NCI-H510A treated with DMSO at 0.1 percent for 48 hours (cell line): ENCODE results near the gene TECR.
"Not testable (repeated sequence)": the region's sequence is repeated elsewhere in the genome, so short reads cannot be mapped to it uniquely, and the experiment has no call there.

Experiments
- DNase-seq: peaks from one replicate; lab custom pipeline; 2025; lab: John Stamatoyannopoulos, UW

The TECR gene

DNA sequence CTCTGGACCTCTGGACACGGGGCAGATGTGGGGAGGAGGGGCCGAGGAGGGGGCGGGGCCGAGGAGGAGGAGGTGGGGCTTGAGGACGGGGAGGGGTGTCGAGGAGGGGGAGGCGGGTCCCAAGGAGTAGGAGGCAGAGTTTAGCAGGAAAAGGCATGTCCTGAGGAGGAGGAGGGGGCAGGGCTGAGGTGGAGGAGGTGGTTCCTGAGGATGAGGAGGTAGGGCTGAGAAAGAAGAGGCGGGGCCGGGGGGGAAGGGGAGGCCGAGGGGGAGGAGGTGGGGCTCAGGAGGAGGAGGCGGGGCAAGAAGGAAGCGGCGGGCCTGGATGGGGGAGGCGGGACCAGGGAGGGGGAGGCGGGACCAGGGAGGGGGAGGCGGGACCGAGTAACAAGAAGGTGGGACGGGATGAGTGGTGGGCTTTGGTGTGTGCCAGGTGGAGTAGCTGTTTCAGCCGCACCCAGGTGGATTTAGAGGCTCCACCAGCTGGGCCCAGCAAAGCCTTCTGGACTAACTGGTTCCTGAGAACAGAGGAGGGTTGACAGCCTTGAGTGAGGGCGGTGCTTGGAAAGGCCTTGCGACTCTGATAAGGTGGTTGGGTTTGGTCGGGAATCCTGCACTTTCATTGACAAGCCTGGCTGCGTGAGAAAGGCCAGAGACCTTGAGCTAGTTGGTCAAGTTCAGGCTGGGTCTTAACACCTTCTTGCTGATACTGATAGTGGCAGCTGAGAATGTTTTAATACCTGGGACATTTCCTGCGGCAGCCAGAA is 7.7 kb downstream of the TECR start:
- no peak for DNase-seq

DNA sequence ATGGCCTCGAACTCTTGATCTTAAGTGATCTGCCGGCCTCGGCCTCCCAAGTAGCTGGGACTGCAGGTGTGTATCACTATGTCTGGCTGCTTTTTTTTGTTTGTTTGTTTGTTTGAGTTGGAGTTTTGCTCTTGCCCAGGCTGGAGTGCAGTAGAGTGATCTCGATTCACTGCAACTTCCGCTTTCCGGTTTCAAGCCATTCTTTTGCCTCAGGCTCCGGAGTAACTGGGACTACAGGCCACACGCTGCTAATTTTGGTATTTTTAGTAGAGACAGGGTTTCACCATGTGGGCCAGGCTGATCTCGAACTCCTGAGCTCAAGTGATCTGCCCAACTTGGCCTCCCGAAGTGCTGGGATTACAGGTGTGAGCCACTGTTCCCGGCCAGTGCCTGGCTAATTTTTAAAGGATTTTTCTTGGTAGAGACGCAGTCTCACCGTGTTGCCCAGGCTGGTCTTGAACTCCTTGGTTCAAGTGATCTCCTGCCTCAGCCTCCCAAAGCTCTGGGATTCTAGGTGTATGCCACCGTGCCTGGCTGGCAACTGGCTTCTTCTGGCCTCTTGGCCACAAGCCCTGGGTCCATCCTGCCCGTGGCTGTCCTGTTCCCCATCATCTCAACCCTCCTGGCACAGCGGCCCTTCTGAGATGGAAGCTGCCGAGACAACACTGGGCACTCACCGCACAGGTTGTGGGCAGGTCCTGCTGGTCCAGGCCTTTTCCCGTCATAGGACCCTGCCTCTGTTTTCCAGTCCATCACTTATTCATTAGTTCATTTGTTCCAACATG is 11.5 kb downstream of the TECR start:
- no peak for DNase-seq

DNA sequence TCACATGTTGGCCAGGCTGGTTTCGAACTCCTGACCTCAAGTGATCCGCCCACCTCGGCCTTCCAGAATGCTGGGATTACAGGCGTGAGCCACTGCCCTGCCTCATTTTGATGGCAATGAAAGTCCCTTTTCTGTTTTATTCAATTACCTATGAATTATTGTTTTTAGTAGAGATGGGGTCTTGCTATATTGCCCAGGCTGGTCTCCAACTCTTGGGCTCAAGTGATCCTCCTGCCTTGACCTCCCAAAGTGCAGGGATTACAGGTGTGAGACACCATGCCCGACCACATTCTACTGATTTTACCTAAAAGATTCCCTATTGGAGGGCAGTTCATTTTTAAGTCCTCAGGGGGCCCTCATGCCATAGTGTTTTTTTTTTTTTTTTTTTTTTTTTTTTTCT is 12.6 kb downstream of the TECR start:
- DNase-seq: not testable (repeated sequence)

DNA sequence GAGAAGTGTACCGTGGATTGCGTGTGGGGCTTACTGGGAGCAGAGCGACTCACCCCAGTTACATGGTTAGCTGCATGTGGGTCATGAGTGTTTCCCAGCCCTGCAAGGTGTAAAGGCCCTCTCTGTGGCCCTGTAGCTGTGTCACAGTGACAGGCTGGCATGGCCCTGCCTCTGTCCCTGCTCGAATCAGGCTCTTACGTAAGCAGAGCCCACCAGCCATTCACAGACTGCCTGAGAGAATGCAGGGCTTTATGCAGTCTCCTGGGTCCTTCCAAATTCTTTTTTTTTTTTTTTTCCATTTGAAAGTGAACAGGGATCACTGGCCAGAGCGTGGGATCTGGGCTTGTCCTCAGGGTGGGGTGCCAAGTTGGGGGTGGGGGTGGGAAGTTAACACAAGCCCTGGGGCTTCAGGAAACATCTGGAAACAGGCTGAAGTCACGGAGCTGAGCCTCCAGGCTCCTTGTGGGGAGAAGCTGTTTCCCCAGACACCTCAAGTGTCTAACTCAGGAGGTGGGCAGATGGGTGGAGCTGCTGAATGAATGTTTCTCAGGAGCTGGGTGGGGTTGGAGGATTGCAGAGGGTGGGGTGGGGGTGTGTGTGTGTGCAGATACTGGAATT is 13.4 kb downstream of the TECR start:
- DNase-seq: no peak

DNA sequence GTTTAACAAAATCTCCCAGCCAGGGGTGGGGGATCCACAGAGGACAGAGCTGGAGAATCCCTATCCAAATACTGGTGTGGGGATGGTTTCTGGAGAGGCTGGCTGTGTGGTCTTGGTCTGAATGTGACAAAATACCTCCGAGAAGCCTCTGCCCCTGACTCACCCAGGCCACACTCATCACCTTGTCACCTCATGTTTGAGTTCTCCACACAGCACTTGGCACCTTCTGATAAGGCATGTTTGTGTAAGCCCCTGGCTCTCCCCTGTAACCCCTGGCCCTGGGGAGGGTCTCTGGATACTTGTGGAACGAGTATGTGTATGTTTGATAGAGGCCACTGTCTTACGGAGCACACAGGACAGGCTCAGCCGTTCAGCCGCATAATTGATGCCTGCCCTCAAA is 14.7 kb downstream of the TECR start:
- no peak for DNase-seq

DNA sequence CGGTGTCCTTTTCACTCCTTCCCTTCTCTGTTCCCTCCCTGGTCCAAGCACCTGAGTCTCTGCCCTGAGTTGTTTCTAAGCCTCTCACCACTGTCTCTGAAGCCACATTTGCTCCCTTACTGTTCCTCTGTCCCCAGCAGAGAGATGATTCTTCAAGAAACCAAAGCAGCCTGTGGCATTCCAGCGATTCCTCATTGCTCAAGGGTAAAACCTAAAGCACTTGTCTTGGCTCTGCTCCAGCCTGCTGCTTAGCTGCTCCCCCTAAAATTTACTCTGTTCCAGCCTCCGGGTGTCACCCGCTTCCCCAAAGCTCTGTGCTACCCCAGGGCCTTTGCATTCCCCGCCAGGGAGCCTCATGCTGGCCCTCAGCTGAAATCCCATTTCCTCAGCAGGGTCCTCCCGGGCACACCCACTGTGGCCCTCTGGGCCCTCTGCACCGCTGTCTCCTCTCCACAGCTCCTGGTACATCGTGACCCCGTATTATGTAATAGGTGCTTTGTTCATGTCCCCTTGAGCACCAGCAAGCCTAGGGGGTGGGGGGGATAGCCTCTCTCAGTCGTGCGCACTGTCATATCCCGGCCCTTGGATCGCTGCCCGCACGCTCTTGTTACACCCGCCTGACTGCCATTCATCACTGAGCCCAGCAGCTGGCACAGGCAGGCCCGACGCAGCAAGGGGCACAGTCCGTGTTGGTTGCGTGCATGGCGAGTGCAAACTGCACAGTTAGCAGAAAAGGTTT is 15.8 kb downstream of the TECR start:
- DNase-seq: peak; percentile 91

DNA sequence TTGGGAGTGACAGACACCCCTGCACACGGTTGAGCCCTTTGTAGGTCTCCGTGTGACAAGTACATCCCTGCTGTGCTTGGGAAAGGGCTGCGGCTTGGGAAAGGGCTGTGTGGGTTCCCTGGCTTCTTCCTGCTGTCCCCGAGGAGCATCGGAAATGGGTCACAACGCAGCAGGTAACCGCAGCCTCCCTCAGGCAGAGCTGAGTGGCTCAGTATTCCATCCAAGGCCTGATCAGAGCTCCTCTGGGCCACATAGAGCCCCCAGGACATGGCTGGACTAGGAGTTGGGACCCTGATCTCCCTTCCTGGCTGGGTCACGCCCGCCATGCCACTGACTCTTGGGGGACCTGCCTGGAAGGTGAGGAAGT is 16.3 kb downstream of the TECR start:
- DNase-seq: no peak

DNA sequence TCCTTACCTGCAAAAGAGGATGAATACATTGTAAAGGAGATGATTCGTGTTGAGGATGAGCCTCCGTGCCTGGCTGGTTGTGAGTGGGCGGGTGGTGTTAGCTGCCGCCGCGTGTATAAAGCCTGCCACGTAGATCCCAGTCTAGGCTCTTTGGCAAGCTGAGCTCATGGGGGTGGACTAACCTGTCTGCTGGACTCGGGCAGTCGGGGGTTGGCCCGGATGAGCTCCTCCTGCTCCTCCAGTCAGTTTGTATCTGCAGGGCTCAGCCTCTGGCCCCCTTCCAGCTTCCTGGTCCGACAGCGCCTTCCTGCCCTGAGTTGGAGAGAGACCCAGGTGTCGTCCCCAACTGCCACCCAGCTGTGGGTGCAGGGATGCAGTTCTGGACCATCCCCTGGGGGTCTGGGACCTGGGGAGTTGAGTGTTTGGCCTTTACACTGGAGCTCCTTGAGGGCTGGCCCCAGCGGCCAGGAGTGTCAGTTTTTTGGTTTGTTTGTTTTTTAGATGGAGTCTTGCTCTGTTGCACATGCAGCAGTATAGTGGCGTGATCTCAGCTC is 20.9 kb downstream of the TECR start:
- peak; percentile 37 for DNase-seq

DNA sequence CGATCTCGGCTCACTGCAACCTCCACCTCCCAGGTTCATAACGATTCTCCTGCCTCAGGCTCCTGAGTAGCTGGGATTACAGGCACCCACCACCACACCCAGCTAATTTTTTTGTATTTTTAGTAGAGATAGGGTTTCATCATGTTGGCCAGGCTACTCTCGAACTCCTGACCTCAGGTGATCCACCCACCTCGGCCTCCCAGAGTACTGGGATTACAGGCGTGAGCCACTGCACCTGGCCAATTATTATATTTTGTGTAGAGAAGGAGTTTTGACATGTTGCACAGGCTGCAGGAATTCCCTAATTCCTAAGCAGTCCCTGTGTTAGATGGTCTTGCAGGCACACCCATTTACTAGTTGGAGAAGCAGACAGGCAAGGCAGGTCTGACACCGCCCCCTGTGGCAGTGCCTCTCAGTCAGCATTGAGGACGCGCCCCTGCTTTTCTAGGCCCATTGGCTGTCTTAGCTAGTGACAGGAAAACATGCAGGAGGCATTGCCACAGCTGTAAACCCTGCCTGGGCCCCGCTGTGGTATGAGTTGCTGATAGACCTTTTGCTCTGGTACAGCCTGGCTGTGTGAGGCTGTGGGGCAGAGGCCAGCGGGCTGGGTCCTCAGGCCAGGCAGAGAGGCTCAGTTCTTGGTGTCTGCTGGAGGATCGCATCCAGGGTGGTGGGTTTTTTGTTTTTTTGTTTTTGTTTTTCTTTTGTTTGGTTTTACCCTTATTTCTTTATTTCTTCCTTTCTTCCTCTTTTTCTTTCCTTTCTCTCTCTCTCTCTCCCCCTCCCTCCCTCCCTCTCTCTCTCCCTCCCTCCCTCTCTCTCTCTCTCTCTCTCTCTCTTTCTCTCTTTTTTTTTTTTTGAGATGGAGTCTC is 22.0 kb downstream of the TECR start:
- not testable (repeated sequence) for DNase-seq

DNA sequence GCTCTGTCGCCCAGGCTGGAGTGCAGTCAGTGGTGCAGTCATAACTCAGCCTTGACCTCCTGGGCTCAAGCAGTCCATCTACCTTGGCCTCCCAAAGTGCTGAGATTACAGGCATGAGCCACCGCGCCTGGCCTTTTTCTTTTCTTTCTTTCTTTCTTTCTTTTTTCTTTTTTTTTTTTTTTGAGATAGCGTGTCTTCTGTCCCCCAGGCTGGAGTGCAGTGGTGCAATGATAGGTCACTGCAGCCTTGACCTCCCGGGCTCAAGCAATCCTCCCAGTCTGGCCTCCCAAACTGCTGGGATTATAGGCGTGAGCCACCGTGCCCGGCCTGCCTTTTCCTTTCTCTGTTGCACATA is 22.6 kb downstream of the TECR start:
- DNase-seq: not testable (repeated sequence)

DNA sequence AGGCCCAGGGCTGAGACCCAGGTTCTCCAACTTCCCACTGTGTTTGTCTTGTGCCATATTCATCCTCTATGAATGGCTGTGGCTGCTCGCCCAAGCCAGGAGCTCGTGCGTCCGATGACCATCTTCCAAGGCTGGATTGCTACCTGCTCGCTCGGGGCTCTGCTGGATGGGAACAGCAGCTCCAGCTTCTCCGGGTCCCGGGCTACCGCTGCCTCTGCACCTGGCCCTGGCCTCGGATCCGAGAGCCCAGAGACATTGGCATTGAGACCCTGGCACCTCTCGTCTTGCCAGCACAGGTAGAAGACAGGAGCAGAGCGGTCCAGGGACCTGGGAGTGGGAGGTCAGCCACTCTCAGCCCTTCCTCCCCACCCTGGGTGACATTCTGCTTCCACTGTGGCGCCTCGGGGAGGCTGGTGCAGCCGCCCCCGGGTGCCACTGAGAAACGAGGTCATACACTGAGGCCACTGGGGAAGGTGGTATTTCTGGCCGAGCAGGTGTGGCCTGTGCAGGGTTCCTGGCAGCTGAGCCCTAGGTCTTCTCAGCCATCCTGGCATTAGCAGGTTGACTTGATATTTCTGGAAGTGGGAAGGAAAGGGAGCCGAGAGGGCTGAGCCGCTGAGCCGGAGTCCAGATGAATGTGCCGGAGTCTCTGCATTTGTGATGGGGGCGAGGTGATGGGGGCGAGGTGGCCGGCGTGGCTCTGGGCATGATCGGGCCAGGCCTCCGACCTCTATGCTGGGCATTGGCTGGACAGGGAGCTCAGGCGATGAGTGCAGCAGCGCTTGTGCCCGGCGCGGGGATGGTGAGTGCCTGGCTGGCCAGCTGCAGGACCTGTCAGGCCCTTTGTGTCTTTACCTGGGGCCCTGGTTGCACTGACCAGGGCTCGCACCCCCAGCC is 23.9 kb downstream of the TECR start:
- no peak for DNase-seq

DNA sequence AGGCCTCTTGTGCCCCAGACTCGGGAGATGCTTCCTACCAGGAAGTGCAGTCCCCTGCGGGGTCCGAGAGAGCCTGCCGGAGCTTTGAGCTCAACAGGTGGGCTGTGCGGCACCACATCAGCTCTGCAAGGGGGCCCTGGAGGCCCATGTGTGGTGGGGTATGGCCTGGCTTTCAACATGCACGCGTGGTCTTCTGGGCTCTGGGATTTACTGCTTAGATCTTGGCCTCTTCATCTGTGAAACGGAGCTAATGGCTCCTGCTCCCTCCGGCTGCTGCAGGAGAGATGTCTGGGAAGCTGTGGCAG is 24.5 kb downstream of the TECR start:
- DNase-seq: no peak

DNA sequence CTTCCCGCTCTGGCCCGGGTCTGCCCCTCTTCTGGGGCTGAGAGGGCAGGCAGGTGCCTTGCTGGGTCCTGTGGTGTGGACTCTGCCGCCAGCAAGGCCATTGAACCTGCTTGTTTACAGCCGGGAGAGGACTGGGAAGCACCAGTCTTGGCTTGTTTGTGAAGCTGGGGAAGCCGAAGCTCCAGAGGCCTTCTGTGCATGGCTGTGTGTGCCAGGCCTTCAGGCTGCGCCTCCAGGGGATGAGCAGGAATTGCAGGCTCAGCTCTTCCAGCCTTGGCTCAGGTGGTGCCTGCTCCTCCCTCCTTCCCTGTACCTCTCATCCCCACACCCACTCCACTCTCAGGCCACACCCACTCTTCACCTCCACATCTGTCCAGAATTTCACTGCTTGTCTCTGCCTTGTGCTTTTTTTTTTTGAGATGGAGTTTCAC is 25.0 kb downstream of the TECR start:
- peak; percentile 92 for DNase-seq

DNA sequence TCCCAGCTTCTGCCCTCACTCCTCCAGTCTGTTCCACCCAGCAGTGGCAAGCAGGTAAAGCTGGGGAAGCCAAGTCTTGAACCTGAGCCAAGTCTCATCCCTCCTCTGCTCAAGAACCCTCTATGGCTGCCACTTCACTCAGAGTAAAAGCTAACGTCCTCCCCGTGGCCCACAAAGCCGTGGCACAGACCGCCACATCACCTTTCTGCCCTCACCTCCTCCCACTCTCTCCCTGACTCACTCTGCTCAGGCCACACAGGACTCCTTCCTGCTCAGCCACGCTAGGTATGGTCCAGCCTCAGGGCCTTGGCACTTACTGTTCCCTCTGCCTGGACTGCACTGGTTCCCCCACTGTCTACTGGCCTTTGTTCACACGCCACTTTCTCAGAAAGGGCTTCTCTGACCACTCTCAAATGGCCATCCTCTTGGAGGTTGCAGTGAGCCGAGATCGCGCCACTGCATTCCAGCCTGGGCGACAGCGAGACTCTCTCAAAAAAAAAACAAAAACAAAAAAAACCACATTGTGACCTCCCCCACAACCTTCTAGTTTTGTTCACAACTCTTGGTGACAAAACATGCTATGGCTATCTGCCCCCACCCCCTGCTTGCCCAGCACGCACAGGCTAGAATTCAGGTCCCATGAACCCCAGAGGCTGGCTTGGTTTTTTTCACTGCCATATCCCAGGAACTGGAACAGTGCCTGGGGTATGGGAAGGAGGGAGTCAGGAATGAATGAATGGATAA is 26.7 kb downstream of the TECR start:
- no peak for DNase-seq

DNA sequence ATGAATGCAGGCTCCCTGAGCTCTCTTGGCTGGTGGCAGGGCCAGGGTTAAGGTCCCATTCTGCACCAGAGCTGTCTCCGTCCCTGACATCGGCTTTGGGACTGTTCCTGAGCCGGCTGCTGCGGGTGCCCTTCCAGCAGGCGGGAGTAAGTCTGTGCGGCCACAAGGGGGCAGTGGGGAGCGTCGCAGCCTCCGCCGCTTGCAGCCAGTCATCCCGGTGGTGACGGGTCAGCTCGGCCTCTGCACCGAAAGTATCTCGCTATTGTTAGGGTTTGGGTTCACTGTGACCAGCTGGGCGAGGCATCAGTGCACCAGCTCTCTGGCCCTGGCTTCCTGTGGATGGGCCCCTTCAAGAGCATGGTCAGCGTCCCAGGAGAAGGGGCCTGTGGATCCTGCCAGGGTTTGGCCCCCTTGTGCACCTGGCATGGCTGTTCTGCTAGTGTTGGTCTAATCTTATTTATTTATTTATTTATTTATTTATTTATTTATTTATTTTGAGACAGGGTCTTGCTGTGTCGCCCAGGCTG is 27.3 kb downstream of the TECR start:
- peak; percentile 51 for DNase-seq

DNA sequence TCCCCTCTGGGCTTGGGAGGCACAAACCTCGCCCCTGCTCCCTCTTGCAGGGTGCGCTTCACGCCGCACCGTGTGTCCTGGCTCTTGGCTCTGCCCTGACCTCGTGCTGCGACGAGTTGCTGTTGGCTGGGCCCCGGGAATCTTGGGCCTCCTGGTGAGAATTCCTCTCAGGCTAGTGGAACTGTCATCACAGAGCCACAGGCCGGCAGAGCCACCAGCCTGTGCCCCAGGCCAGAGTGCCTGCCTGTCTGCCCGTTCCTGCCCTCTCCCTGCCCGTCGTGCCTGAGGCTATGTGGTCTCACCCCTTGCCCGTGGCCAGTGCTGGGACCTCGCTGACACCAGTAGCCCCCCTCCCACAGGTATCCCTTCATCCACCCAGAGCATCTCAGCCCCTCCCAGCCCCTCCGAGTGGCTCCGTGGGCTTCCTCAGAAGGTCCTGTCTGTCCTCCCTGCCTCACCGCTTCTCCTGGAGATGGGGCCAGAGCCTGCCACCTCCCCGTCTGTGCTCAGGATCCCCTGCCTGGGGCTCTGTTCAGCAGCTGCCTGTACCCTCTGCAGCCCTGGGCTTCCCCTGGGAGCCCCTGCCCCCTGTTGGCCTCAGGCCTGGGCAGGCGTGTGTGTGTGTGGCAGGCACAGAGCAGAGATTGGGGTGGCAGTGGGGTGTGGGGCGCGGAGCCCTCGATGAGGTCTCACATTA is 29.1 kb downstream of the TECR start:
- no peak for DNase-seq

DNA sequence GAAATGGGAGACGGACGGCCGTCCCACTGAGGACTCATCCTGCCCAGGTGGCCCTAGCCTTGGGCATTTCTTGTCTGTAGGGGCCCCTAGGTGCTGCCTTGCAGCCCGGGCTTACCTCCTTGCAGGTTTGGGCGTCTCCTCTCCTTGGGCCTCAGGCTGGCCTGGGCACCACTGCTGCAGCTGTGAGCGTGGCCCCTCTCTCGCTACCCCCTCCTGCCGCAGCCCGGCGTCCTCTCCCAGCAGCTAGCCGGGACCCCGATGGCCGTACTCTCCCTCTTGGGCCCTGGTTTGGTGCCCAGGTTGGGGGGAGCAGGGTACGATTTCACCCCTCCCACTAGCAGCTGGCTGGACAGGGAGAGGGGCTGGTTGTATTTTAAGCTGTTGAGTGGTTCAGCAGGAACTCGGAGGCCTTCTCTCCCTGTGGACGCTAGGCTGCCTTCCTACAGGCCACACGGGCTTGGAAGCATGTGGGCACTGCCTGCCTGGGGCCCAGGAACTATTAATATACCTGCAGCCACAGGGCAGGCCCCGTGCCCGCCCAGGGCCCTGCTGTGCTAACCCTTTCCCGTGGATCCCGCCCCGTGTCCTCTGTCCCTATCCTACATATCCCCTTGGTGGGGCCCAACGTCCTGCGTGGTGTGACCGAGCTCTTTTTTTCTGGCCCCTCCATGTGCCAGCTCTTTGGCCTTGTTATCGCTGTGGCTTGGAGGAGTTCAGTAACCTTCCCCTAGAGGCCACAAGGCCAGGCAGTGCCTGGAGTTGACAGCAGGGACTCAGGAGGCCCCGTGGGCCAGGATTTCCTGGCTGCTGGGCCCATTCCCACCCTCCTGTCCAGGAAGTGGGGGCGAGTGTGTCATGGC is 30.8 kb downstream of the TECR start:
- DNase-seq: no peak

DNA sequence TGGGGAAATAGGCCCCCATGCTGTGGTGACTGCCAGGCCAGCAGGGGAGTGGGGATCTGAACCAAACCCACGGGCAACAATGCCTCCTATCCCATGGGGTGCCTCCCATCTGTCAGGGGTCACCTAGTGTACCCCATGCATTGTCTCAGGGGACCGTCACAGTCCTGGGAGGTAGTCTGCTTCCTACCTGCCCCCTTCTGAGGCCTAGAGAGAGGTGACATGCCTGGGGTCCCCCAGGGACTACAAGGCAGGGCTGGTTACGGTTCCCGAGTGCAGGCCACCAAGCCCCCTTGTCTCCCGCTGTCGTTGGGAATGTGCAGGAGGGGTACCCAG is 31.3 kb downstream of the TECR start:
- DNase-seq: no peak
